ENCODE results near the gene MEIOB.
A peak's percentile ranks its signal among the peaks of the same experiment; 100 is the strongest.
"Not testable (repeated sequence)": the region's sequence is repeated elsewhere in the genome, so short reads cannot be mapped to it uniquely, and the experiment has no call there.

Gene MEIOB

GRCh38 chr16:1871974-1872635, at the start of gene MEIOB:
MEIOB (minus strand) TSS chr16:1872164; CDS start chr16:1868175, 3,989 bp downstream.
- Histone ChIP-seq H3K27ac (ENCODE audit: low read length) (no peak within 1 kb of the TSS), H3K9ac (ENCODE audit: low read length) (no peak within 1 kb of the TSS)

GRCh38 chr16:1920727-1921171, 48.8 kb upstream of the MEIOB start:
- Histone ChIP-seq H3K4me1 (ENCODE audit: low read length) (no peaks in the 10 kb centered on the region), H3K36me3 (replicated peaks; ENCODE audit: low read depth, low read length) (no peaks in the 10 kb centered on the region), H3K4me2 (ENCODE audit: low read length) (peak overlapping the region; percentile 55), H3K9ac (ENCODE audit: low read length) (no peak overlapping the region), H4K20me1 (ENCODE audit: insufficient read depth, low read length) (no peaks in the 10 kb centered on the region), H3K4me3 (ENCODE audit: low read length) (peak overlapping the region; percentile 60), H2AFZ (ENCODE audit: low read depth, low read length) (no peak overlapping the region), H3K9me3 (ENCODE audit: insufficient read depth, low read length) (no peaks in the 10 kb centered on the region), H3K27ac (ENCODE audit: low read length) (no peak overlapping the region), H3K79me2 (ENCODE audit: low read length) (no peaks in the 10 kb centered on the region), H3K27me3 (ENCODE audit: low read depth, low read length) (peaks cover 8% of the 10 kb centered on the region; the same call in 1 of the 2 replicates)
- TF ChIP-seq EZH2phosphoT487 (IDR thresholded peaks at IDR 0.05; ENCODE audit: low read depth) (no peak), CTCF (IDR thresholded peaks at IDR 0.05; ENCODE audit: low read depth, low read length) (no peak)

More at GRCh38 chr16:1871974-1872635, at the start of gene MEIOB:
- Histone ChIP-seq H3K27me3 (ENCODE audit: low read depth, low read length) (no peaks in the 10 kb centered on the region), H3K36me3 (replicated peaks; ENCODE audit: low read depth, low read length) (no peaks in the 10 kb centered on the region), H3K4me1 (ENCODE audit: low read length) (peaks cover 4% of the 10 kb centered on the region; the same call in 1 of the 2 replicates), H3K4me2 (ENCODE audit: low read length) (no peak within 1 kb of the TSS), H4K20me1 (ENCODE audit: insufficient read depth, low read length) (no peaks in the 10 kb centered on the region), H3K4me3 (ENCODE audit: low read length) (no peak within 1 kb of the TSS), H3K9me3 (ENCODE audit: insufficient read depth, low read length) (no peaks in the 10 kb centered on the region), H3K79me2 (ENCODE audit: low read length) (no peaks in the 10 kb centered on the region), H2AFZ (ENCODE audit: low read depth, low read length) (no peak within 1 kb of the TSS)
- TF ChIP-seq EZH2phosphoT487 (IDR thresholded peaks at IDR 0.05; ENCODE audit: low read depth) (no peak), CTCF (IDR thresholded peaks at IDR 0.05; ENCODE audit: low read depth, low read length) (no peak)

GRCh38 chr16:1920122-1920521, 48.2 kb upstream of the MEIOB start:
- H3K79me2 ChIP-seq (ENCODE audit: low read length); H3K4me3 ChIP-seq (ENCODE audit: low read length); H3K36me3 ChIP-seq (replicated peaks; ENCODE audit: low read depth, low read length); H4K20me1 ChIP-seq (ENCODE audit: insufficient read depth, low read length); H2AFZ ChIP-seq (ENCODE audit: low read depth, low read length); H3K9ac ChIP-seq (ENCODE audit: low read length); H3K27me3 ChIP-seq (ENCODE audit: low read depth, low read length); H3K4me2 ChIP-seq (ENCODE audit: low read length); H3K9me3 ChIP-seq (ENCODE audit: insufficient read depth, low read length); H3K27ac ChIP-seq (ENCODE audit: low read length); H3K4me1 ChIP-seq (ENCODE audit: low read length): not testable (repeated sequence)

DNA sequence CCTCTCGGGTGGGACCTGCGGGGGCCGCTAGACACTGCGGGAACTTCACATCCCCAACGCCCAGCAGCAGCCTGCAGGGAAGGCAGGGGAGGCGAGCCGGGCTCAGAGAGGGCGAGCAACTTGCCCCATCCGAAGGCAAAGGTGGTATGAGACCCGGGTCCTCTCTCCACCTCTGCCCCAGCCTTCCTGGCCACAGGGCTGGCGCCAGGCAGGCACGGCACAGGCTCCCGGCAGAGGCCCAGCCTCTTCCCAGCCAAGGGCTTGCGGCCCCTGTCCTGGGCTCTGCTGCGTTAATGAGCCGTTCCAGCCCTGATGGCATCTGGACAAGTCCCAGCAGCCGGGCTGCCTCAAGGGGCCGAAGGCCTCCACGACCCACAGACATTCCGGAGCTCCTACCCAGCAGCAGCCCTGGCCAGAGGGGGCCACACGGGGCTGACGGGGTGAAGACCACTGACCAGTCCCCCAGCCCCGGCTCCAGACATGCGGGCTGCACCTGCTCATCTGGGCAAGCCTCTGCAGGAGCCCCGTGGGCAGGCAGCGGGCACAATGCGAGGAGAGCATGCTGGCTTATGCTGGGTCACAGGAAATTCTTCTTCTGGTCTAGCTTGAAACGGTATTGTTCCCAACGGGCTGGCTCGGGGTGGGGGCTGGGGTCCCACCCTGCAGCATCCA, 47.5 kb upstream of the MEIOB start:
- Histone ChIP-seq H3K27me3 (ENCODE audit: low read depth, low read length) (peaks cover 8% of the 10 kb centered on the region; the same call in 1 of the 2 replicates), H3K79me2 (ENCODE audit: low read length) (no peaks in the 10 kb centered on the region), H3K9ac (ENCODE audit: low read length) (no peak overlapping the region), H3K27ac (ENCODE audit: low read length) (no peak overlapping the region), H3K4me2 (ENCODE audit: low read length) (no peak overlapping the region), H3K4me3 (ENCODE audit: low read length) (no peak overlapping the region), H3K9me3 (ENCODE audit: insufficient read depth, low read length) (no peaks in the 10 kb centered on the region), H4K20me1 (ENCODE audit: insufficient read depth, low read length) (no peaks in the 10 kb centered on the region), H2AFZ (ENCODE audit: low read depth, low read length) (no peak overlapping the region), H3K4me1 (ENCODE audit: low read length) (no peaks in the 10 kb centered on the region), H3K36me3 (replicated peaks; ENCODE audit: low read depth, low read length) (no peaks in the 10 kb centered on the region)
- TF ChIP-seq EZH2phosphoT487 (IDR thresholded peaks at IDR 0.05; ENCODE audit: low read depth) (no peak), CTCF (IDR thresholded peaks at IDR 0.05; ENCODE audit: low read depth, low read length) (no peak)

Measured in OCI-LY3 (cell line).